Transverse colon (tissue), 4 donors: Measurements from ENCODE around the gene HSD17B2.

Source experiments
- EP300 ChIP-seq: sonication (generic); formaldehyde crosslinking; IDR thresholded peaks from one replicate; pipeline ENCODE4 v1.6.1; 2017; ENCODE audit warnings: antibody characterized with exemption, low read depth
- POLR2A ChIP-seq: fragments of 450-650 bp; IDR thresholded peaks from one replicate; pipeline ENCODE4 v1.6.1; 2016; ENCODE audit warnings: antibody characterized with exemption, mild to moderate bottlenecking, moderate library complexity
- POLR2AphosphoS5 ChIP-seq, 3 donors: sonication (generic); formaldehyde crosslinking; IDR thresholded peaks; one replicate each; pipeline ENCODE4 v1.6.1; 2016; ENCODE audit warnings: antibody characterized with exemption in 3 of 3
- TF ChIP-seq, protein P1 (sequence below), 5 experiments: fragments of 200-600 bp in 3 of 5; fragments of 450-650 bp in 2 of 5; sonication (generic) in 3 of 5; IDR thresholded peaks; 1 replicate in 2 of 5; 2 replicates in 3 of 5; pipeline ENCODE4 v1.5.1; 2016 to 2017; ENCODE audit warnings: antibody characterized with exemption in 5 of 5, inconsistent platforms in 3 of 5, mild to moderate bottlenecking in 2 of 5, moderate library complexity in 1 of 5

GRCh38 chr16:81996664-81997509 lies 38.2 kb upstream of the HSD17B2 start:
- TF ChIP-seq POLR2A (no peak), POLR2AphosphoS5 (IDR thresholded peaks at IDR 0.05) (no peak), EP300 (no peak)
- TF ChIP-seq, protein P1, sequence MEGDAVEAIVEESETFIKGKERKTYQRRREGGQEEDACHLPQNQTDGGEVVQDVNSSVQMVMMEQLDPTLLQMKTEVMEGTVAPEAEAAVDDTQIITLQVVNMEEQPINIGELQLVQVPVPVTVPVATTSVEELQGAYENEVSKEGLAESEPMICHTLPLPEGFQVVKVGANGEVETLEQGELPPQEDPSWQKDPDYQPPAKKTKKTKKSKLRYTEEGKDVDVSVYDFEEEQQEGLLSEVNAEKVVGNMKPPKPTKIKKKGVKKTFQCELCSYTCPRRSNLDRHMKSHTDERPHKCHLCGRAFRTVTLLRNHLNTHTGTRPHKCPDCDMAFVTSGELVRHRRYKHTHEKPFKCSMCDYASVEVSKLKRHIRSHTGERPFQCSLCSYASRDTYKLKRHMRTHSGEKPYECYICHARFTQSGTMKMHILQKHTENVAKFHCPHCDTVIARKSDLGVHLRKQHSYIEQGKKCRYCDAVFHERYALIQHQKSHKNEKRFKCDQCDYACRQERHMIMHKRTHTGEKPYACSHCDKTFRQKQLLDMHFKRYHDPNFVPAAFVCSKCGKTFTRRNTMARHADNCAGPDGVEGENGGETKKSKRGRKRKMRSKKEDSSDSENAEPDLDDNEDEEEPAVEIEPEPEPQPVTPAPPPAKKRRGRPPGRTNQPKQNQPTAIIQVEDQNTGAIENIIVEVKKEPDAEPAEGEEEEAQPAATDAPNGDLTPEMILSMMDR (IDR thresholded peaks at IDR 0.05) = peak in 4 of 5 experiments; percentile 10 to 36 (median 23)
